ENCODE data around the gene OR7G3. TPM values are rescaled to one million over a fixed set of nuclear protein-coding genes. Genes with fewer than 3 reads are reported as not detected.

The OR7G3 gene
- polyA plus RNA-seq, 1 experiment = not detected

GRCh38 chr19:9150650-9151049 is 23.9 kb upstream of the OR7G3 start:
- peaks cover 75% of the 10 kb centered on the region for H3K9me3 ChIP-seq (ENCODE audit: control insufficient read depth, insufficient read depth, low read length)
- ChIA-PET CTCF (no interaction called here), POLR2A (no interaction called here)
- no peak for TF ChIP-seq CTCF (IDR thresholded peaks at IDR 0.05; ENCODE audit: low read depth, low read length)
- no peak for DNase-seq (ENCODE audit: low read depth, low spot score)
- H3K27me3 ChIP-seq (ENCODE audit: control insufficient read depth, insufficient read depth, low read length) = no peaks in the 10 kb centered on the region
- H3K4me3 ChIP-seq (ENCODE audit: low read depth, low read length) = no peak overlapping the region
- H3K27ac ChIP-seq (ENCODE audit: low read depth, low read length) = no peak overlapping the region

- POLR2A ChIA-PET = no interaction called here
- no peak for DNase-seq (ENCODE audit: low read depth, low spot score)
- Histone ChIP-seq H3K27ac (ENCODE audit: low read depth, low read length) (no peak overlapping the region), H3K4me3 (ENCODE audit: low read depth, low read length) (no peak overlapping the region), H3K27me3 (ENCODE audit: control insufficient read depth, insufficient read depth, low read length) (no peaks in the 10 kb centered on the region), H3K9me3 (ENCODE audit: control insufficient read depth, insufficient read depth, low read length) (peaks cover 74% of the 10 kb centered on the region)
- CTCF ChIA-PET = no interaction called here
- TF ChIP-seq CTCF (IDR thresholded peaks at IDR 0.05; ENCODE audit: low read depth, low read length) = no peak
Measured at GRCh38 chr19:9149997-9150396, 23.2 kb upstream of the OR7G3 start.

- no peak overlapping the region for H3K27ac ChIP-seq (ENCODE audit: low read depth, low read length)
- no peak for DNase-seq (ENCODE audit: low read depth, low spot score)
- CTCF ChIA-PET = no interaction called here
- POLR2A ChIA-PET = no interaction called here
- H3K4me3 ChIP-seq (ENCODE audit: low read depth, low read length) = no peak overlapping the region
- TF ChIP-seq CTCF (IDR thresholded peaks at IDR 0.05; ENCODE audit: low read depth, low read length) = no peak
- H3K27me3 ChIP-seq (ENCODE audit: control insufficient read depth, insufficient read depth, low read length) = no peaks in the 10 kb centered on the region
- peaks cover 76% of the 10 kb centered on the region for H3K9me3 ChIP-seq (ENCODE audit: control insufficient read depth, insufficient read depth, low read length)
Measured at GRCh38 chr19:9148697-9149096, 21.9 kb upstream of the OR7G3 start.

GRCh38 chr19:9146882-9147281 is 20.1 kb upstream of the OR7G3 start:
- no peak for DNase-seq (ENCODE audit: low read depth, low spot score)
- Histone ChIP-seq H3K27me3 (ENCODE audit: control insufficient read depth, insufficient read depth, low read length) (no peaks in the 10 kb centered on the region), H3K4me3 (ENCODE audit: low read depth, low read length) (no peak overlapping the region), H3K27ac (ENCODE audit: low read depth, low read length) (no peak overlapping the region), H3K9me3 (ENCODE audit: control insufficient read depth, insufficient read depth, low read length) (peaks cover 59% of the 10 kb centered on the region)
- TF ChIP-seq CTCF (IDR thresholded peaks at IDR 0.05; ENCODE audit: low read depth, low read length) = no peak
- ChIA-PET CTCF (interaction anchor here (0.6 kb wide), 1 partner anchor 37 kb away, joined by 5 read pairs; no protein-coding TSS in a partner anchor), POLR2A (interaction anchor here (0.6 kb wide), 1 partner anchor 78 kb away, joined by 3 read pairs; no protein-coding TSS in a partner anchor)

GRCh38 chr19:9144920-9145319 is 18.2 kb upstream of the OR7G3 start:
- no peak for DNase-seq (ENCODE audit: low read depth, low spot score)
- no peak for TF ChIP-seq CTCF (IDR thresholded peaks at IDR 0.05; ENCODE audit: low read depth, low read length)
- Histone ChIP-seq H3K9me3 (ENCODE audit: control insufficient read depth, insufficient read depth, low read length) (peaks cover 43% of the 10 kb centered on the region), H3K27me3 (ENCODE audit: control insufficient read depth, insufficient read depth, low read length) (no peaks in the 10 kb centered on the region), H3K4me3 (ENCODE audit: low read depth, low read length) (no peak overlapping the region), H3K27ac (ENCODE audit: low read depth, low read length) (no peak overlapping the region)
- POLR2A ChIA-PET = no interaction called here
- CTCF ChIA-PET = no interaction called here

Measured in AG04450 (cell line).